OCI-M2 (cell line): ENCODE data around the gene TBP.
"Not testable (repeated sequence)": the region's sequence is repeated elsewhere in the genome, so short reads cannot be mapped to it uniquely, and the experiment has no call there.

Experiments
- DNase-seq: peaks from one replicate; lab custom pipeline; 2025; ENCODE audit not compliant: unreplicated experiment; lab: John Stamatoyannopoulos, UW

TBP gene

DNA sequence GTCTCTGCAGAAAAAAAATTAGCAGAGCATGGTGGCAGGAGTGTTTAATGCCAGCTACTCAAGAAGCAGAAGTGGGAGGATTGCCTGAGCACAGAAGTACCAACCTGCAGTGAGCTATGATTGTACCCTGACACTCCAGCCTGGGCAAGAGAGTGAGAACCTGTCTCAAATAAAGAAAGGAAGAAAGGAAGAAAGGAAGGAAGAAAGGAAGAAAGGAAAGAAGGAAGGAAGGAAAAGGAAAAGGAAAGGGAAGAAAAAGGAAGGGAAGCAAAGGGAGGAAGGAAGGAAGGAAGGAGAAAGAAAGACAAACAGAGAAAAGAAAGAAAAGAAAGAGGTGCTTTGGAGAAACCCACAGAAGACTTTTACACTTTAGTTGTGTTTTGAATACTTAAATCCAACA is 43.1 kb downstream of the TBP start:
- no peak for DNase-seq

DNA sequence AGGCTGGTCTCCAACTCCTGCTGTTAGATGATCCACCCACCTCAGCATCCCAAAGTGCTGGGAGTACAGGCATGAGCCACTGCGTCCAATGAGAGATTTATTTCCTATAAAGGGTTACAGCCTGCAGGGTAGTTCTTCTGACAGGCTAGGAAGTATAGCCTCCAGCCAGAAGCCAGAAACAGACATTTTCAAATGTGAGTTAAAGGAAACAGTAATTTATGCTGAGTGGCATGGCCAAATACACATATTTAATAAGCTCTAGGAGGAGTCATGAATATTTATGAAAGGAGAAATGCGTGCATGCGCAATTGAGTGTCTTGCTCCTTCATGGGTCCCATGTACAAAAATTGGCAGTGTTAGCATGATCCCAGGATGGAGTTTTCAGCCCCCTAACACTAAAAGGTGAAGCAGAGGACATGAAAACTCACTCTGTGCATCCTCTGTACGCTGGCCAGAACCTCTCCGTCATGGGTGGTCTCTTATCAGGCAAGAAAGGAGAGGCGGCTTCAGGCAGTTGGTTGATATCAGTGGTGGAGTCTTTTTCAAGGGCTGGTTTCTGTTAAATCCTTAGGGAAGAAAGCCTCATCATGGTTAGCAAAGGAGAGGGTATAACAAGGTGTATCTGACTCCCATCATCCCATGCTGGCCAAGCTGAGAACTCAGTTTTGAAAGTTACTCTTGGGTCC is 51.5 kb downstream of the TBP start:
- no peak for DNase-seq

GRCh38 chr6:170609225-170609624 is 55.1 kb downstream of the TBP start:
- not testable (repeated sequence) for DNase-seq

- DNase-seq, result not testable (repeated sequence)
Observed at GRCh38 chr6:170612256-170612804, 58.2 kb downstream of the TBP start.

DNA sequence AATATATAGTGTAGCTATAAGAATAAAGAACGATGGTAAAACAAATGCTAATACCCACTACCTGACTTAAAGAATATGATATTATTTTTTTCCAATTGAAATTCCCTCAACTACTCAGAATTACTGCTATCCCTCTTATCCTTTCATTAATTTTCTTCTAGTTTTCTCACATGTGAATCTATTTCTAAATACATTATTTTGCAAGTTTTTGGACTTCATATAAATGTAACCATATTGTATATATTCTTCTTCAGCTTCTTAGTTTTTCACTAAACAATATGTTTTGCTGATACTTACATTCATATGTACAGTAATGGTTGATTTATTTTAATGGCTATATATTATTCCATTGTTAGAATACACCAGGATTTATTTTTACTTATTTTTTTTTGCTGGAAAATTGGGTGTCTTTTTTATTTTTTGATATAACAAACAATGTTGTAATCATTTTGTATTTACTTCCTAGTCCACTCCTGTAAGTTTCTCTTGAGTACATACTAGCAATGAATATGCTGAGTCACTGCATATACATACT is 61.9 kb downstream of the TBP start:
- DNase-seq, result not testable (repeated sequence)
